HUDEP-2 (cell line): ENCODE measurements around the gene FALEC.
A peak's percentile ranks its signal among the peaks of the same experiment; 100 is the strongest.
"Not testable (repeated sequence)": the region's sequence is repeated elsewhere in the genome, so short reads cannot be mapped to it uniquely, and the experiment has no call there.

ENCODE experiments used
- DNase-seq, 76 experiments: peaks; one replicate each; lab custom pipeline; 2025; ENCODE audit not compliant: unreplicated experiment in 76 of 76; lab: John Stamatoyannopoulos, UW

FALEC gene

DNA sequence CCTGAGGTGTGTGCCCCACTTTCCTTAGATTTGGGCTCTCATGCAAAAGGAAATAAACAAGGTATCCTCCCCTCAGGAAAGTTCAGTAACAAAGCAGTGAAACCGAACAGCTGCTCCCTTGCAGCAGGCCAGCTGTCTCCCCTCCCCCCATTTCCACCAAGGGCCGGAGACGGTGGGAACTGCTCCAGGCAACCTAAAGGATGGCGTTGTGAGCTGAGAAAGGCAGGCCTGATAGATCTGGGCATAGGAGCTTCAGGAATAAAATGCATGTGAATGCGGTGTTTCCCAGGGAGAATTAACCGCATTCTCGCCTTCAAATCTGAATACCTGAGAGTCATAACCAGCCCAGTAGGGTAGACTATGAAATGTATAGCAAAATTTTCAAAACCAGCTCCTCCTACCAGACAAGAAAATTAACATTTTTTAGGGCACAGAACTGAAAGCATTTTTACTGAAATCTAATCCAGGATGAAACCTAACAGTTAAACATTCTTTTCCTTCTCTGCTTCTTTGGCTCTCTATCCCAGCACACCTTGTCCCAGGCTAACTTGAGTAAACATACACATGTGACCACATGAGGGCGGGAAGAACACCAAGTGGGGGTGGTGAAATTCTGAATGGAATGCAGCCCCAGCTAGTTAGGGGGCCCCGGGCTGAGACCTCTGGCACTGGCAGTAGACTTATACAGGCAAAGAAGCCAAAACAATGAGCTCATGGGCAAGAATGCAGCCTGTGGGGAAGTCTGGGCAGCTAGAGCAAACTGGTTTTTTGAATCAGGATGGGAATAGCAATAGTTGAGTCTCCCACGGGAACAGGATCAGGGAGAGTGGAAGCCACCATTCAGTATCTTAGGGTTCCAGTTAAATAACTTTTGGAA, 52.4 kb downstream of the FALEC start:
- peak in 3 of 76 experiments; percentile 9 to 38 (median 13) for DNase-seq

DNA sequence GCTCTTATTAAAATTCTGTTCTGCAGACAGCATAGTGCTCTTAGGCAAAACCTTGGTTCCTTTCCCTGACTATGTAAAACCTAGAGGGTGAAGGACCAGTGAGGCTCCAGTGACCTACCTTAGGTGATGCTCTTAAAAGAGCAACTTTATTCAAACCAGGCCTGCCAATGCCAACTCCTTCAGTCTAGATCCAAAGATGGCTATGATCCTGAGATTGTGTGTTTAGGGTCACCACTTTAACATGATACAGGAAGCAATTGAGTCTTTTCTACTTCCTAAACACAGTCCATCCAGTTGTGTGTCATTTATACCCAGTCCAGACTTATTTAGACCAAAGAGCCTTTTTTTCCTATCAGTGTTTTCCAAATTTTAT, 53.0 kb downstream of the FALEC start:
- peak in 1 of 76 experiments; percentile 5 for DNase-seq

DNA sequence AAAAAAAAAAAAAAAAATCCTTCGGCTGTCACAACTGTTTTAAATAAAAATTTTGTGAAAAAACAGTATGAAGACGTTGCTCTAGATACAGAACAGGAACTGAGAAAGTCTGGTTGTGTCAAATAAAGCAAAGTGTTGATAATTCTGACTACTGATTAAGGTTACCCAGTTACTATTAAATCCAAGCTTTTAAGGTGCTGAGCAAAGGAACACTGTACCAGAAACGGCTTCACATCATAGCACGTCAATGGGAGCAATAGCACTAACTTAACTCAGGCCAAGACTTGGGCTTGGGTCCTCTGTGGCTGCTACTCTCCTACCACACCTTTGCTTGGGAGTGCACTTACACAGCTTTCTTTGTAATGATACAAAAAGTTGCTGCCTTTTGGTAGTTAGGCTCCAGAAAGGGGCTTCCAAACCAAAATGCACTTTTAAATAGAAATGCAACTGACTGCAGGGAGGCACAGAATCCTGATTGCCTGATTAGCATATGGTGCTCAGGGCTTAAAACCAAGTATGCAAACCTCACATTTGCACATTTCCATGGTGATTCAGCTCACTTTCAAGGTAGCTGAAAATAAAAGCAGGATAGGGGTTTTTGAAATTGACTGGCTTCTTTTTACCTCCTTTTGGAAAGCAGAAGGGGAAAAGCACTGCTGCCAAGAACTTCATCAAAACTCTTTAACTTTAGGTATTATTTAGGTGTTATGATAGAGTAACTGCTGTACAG, 57.5 kb downstream of the FALEC start:
- DNase-seq, result no peak

DNA sequence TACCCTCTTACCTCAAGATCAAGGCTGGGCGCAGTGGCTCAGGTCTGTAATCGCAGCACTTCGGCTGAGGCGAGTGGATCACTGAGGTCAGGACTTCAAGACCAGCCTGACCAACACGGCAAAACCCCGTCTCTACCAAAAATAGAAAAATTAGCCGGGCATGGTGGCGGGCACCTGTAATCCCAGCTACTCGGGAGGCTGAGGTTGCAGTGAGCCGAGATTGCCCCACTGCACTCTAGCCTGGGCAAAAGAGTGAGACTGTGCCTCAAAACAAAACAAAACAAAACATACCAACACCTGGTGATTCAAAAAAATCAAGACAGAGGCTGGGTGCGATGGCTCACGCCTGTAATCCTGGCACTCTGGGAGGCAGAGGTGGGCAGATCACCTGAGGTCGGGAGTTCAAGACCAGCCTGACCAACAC, 58.1 kb downstream of the FALEC start:
- DNase-seq, result not testable (repeated sequence)

DNA sequence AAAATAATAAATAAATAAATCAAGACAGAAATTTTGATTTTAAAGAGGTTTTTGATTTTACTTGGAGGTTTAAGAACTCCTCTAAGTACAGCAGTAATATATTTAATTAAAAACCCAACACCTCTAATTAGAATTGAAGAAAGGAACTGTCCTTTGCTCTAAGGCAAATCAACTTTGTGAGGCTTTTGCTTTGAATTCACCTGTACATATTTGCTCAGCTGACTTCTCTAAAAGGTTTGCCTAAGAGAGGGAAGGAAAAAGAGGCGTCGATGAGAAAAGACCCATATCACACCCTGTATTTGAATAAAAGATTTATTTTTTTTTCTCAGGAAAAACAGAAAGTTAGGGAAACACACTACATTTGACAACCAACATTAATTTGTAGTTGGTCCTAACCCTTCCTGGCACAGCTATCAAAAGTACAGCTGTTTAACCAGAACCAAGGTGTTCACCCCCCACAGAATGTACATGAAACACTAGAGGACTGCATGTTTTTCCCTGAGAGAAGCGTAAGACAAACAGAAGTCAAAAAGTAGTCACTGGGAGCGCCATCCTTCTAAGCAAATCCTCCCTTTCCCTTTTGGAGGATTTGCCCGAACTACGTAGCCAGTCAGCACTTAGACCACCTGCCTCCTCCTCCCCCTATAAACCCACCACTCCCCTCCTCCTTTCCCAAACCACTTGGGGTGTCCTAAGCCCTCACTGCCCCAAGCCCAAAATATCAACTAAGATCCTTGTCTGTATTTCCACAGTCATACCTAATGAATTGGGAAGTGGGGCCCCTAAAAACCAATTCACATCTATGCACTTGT, 58.9 kb downstream of the FALEC start:
- no peak for DNase-seq

DNA sequence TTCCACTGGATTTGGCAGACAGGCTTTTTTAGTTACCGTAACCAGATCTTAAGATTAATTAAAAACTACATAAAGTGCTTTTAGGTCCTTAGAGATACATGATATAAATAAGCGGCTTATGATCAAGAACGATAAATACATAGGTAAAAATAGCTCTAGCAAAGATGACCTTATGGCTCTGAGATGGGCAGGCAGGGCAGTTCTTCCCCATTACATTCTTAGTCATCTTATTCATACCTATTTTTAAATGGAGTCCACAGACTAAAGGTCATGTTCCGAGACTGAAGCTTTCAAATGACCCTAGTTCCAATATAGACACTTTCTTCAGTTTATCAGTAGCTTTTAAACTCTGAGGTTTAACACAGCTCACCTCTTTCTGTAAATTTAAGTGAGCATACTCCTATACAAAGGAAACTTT, 59.5 kb downstream of the FALEC start:
- DNase-seq, result no peak

DNA sequence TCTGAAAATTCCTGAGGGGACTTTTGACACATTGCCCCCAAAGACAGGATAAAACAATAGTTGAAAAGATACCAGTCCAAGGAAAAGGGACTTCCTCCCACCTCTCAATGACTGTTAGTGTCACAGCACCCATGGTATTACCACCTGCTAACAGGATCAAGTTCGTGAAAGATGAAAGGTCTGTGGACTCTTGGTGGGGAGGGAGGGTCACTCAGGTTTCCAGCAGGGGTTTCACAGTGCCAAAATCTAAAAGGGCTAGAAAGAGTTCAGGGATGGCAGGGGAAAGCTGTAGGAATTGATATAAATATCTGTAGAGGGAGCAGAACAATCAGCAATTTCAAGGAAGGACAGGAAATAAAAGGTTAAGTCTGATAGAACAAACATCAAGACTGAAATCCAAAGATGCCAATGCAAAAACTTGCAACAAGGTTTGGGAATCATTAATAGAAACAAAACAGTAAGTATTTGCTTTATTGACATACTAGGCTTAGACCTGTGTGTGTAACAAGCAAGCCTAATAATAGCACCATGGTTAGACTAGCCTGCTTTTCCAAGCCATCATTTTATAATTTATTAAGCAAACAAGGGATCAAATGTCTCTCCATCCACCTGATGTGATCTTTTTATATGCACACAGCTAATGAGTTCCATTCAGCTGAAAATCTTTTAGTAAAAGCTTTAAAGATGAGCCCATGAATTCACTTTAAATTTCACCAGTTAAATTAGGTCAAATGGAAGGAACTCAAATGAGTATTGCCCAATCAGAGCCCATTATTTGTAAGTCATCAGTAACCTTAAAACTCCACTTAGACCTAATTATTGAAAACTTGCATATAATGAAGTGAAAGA, 60.2 kb downstream of the FALEC start:
- no peak for DNase-seq

DNA sequence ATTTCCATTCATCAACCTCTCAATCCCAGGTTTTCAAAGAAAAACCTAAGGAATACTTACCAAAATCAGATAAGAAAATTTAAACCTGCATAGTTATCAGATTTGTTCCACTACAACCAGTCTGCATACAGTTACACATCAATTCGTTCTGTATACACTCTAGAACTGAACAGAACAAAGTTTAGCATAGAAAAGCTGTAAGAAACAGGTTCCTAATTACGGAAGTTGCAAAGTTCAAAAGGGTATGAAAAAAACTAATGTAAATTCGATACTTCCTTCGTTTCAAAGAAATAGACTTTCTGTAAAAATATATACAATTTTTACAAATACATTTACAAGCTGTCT, 60.8 kb downstream of the FALEC start:
- no peak for DNase-seq

DNA sequence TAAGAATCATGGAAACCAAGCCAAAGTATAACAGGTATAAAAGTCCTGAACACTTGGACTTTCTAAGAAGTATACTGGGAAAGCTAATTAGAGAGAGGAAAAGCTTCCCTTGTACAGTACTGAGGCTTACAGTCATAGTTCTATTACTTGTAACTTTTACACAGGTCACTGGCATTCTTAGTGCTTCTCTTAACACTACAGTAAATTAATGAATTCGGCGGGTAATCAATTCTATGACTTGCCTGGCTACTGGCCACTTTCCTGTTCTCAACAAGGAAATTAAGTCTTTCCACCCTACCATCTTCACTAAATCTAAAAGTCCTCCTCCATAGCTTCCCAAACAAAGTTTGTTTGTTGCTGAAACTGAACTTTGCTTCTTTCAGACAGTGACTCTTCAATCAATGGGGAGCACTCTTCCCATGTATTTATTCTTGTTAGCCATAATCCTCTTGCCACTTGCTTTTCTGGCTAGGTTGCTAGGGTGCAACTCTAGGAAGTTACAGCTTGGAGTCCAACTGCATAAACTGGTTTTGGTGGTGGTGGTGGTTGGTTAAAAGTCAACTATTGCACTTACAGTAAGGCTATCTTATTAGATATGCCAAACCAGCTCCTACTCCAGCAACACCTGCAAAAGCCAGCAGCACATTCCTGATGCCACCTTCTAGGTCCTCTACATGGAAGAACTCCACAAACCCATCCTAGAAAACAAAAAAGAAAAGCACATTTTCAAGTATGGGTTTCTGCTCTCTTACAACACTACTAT, 61.4 kb downstream of the FALEC start:
- no peak for DNase-seq

DNA sequence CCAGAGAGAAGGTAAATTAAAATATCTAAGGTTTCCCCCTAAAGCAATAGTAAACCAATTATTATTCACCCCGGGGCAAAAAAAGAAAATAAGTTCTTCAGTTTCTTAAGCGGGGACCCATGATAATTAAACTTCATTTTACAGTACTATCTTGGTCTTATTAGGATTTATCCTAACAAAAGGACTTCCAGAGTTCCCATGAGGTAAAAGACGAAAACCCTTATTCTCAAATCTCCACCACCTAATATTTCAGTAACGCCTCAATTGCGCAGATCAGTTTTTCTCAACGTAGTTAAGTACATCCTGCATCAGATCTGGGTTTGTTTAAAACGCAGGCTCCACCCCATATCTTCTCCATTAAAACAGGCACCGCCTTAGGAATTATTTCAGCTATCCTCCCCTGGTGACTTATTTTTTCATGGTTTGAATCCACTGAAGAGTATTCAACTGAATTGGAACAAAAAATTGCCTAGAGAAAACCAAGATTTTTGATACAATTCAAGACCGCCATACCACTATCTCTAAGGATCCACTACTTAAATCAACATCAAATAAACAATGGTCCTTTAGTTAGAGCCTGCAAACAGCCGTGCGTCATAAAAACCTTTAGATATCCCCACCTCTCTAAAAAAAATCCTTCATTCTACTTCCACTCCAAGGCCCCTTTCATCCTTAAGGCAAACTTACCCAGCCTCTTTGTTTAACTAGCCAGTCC, 62.2 kb downstream of the FALEC start:
- peak in 1 of 76 experiments; percentile 13 for DNase-seq

DNA sequence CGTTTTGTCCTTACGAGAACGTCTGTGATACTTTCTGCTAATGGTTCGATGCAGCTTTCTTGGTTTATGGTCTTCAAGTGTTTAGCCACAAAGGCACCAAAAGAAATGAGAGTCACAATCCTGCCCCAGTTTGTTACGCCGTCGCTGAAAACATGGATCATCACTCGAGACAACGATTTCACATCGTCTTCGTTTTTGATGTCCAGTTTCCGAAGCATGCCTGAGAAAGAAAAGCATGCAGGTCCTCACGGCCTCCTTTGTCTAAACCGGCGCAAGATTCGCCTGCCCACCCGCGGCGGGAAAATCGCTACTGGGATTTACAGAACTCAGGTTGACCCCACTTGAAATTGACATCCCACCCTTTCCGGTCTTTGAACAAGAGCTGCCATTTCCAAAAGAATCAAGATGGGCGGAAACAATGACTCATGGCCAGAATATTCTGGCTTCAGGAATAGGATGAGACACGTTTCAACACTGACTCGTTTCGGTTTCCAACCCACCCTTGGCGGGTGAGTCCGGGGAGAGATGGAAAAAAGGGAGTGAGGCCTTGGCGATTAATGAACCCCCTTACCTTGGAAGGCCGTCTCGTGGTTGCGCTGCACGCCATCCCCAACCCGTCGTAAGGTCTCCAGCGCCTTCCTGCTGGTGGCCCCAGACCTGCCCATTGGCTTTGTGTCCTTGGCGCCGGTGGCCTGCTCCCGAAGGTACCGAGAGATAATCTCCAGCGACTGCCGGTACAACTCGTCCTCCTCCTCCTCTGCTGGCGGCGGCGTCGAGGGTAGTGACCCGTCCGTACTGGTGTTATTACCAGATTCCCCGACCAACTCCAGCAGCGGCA, 62.9 kb downstream of the FALEC start:
- peak in 24 of 76 experiments; percentile 4 to 63 (median 29) for DNase-seq

DNA sequence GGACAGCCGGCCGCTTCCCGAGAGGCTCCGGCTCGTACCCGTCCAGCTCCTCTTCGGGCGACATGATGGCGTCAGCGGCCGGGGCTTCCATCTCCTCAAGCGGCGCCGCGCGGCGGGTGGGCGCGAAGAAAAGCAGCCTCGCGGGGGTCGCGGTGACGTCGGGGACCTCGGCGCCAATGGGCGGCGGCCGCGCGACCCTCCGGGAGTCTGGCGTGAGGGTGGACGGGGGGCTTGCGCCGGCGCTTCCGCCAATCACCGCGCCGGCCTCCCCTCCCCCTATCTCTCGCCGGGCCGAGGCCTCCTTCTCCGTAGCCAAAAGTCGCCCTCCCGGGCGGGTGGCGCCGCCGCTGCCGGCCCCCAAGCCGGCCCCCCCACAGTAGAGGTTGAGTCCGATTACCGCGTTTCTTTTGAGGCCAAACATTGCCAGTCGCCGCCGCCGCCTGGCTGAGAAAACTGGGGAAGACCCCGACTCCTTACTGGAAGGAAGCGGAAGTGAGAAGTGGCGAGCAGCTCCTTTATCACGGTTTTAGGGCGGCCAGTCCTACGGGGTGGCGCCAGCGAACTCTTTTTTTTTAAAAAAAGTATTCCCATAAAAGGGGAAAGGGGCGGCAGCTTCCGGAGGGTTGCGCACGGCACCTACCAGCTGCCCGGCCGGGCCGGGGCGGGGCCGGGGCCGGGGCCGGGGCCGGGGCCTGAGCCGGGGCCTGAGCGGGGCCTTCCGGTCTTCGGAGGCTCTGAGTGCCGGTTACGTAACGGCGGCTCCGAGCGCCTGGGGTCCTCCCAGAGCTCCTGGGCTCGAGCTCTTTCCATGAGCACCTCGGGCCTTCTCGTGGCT, 63.8 kb downstream of the FALEC start, which contains the start of gene MCL1:
Gene MCL1, minus strand, starts transcription at position 501 of the 835 bp plus-strand sequence. Its CDS starts 80 bp downstream, at position 421.
- DNase-seq, result peak in 74 of 76 experiments; percentile 33 to 93 (median 83)

DNA sequence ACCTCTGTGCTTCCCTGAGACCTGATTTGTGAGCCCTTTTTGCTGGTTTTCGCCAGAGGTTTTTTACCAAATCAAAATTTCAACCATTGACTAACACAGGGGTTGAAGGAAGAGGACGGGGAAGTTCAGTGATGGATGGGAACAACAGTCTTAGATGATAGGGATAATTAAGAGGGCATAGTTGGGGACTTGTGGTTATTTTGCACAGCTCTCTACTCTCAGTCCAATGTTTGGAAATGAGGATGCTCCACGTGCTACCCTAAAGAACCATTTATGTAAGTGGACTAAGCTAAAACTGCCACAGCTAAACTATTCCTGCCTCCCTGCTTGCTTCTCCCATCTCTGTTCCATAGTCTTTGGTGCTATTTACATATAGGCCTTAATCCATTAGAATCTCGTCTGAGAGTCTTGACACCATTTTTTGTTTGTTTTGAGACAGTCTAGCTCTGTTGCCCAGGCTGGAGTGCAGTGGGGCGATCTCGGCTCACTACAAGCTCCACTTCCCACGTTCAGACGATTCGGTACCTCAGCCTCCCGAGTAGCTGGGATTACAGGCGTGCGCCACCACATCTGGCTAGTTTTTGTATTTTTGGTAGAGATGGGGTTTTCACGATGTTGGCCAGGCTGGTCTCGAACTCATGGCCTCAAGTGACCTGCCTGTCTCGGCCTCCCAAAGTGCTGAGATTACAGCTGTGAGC, 64.5 kb downstream of the FALEC start:
- no peak for DNase-seq

DNA sequence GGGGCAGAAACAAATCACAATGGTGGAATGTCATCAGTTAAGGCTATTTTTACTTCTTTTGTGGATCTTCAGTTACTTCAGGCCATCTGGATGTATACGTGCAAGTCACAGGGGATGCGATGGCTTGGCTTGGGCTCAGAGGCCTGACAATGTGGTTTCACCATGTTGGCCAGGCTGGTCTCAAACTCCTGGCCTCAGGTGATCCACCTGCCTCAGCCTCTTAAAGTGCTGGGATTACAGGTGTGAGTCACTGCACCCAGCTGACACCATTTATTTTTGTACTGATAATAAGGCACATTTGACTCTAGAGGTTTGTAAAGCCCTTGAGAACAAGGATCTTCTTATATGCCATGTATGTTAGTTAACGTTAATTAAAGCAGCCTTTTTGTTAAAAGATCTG, 65.4 kb downstream of the FALEC start:
- DNase-seq, result not testable (repeated sequence)

DNA sequence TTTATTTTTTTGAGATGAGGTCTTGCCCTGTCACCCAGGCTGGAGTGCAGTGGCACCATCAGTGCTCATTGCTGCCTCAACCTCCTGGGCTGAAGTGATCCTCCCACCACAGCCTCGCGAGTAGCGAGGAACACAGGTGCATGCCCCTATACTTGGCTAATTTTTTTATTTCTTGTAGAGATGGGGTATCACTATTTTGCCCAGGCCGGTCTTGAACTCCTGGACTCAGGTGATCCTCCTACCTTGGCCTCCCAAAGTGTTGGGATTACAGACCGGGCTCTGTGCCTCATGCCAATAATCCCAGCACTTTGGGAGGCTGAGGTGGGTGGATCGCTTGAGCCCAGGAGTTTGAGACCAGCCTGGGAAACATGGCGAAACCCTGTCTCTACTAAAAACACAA, 65.9 kb downstream of the FALEC start:
- DNase-seq, result not testable (repeated sequence)

DNA sequence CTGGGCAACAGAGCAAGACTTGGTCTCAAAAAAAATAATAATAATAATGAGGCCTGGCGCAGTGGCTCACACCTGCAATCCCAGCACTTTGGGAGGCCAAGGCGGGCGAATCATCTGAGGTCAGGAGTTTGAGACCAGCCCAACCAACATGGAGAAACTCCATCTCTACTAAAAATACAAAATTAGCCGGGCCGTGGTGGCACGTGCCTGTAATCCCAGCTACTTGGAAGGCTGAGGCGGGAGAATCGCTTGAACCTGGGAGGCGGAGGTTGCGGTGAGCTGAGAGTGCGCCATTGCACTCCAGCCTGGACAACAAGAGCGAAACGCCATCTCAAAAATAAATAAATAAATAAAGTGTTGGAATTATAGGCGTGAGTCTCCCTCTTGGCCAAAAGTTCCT, 66.4 kb downstream of the FALEC start:
- not testable (repeated sequence) for DNase-seq
